Heart right ventricle (tissue), 16 donors: ENCODE measurements around the gene TSPYL1. TPM values are rescaled to one million over a fixed set of nuclear protein-coding genes. Genes with fewer than 3 reads are reported as not detected.
A peak's percentile ranks its signal among the peaks of the same experiment; 100 is the strongest.

Source experiments
- ATAC-seq, 8 donors: fragments of 200-7000 bp; cut with Tn5 transposase; one replicate each; pipeline ENCODE4 v1.9.1; 2020; ENCODE audit warnings: mild to moderate bottlenecking in 8 of 8, moderate library complexity in 8 of 8, moderate number of reproducible peaks in 1 of 8
- DNase-seq, 2 donors: peaks; one replicate each; pipeline ENCODE4 v3.0.0-alpha.2; 2020
- H3K27ac ChIP-seq, 10 donors: fragments of 200-600 bp; sonication (generic) in 2 of 10; one replicate each; pipeline versions ENCODE4 v1.5.0 to v1.8.0; 2020 to 2022; ENCODE audit warnings: mild to moderate bottlenecking in 3 of 10
- H3K27me3 ChIP-seq, 7 donors: fragments of 200-600 bp; one replicate each; pipeline ENCODE4 v1.8.0; 2021 to 2022; ENCODE audit warnings: mild to moderate bottlenecking in 2 of 7
- H3K36me3 ChIP-seq, 9 donors: fragments of 200-600 bp; sonication (generic) in 1 of 9; one replicate each; pipeline versions ENCODE4 v1.5.0 to v1.8.0; 2020 to 2022; ENCODE audit warnings: mild to moderate bottlenecking in 2 of 9
- H3K4me1 ChIP-seq, 9 donors: fragments of 200-600 bp; sonication (generic) in 1 of 9; one replicate each; pipeline versions ENCODE4 v1.5.0 to v1.8.0; 2020 to 2022; ENCODE audit warnings: mild to moderate bottlenecking in 4 of 9
- H3K4me3 ChIP-seq, 10 donors: fragments of 200-600 bp; sonication (generic) in 2 of 10; one replicate each; pipeline versions ENCODE4 v1.5.0 to v1.8.0; 2020 to 2022; ENCODE audit warnings: mild to moderate bottlenecking in 7 of 10, moderate library complexity in 2 of 10
- H3K9me3 ChIP-seq, 11 donors: fragments of 200-600 bp in 10 of 11; sonication (generic) in 2 of 11; one replicate each; pipeline versions ENCODE4 v1.5.0 to v1.8.0; 2013 to 2022; ENCODE audit warnings: mild to moderate bottlenecking in 2 of 11, control low read depth in 1 of 11, moderate library complexity in 1 of 11
- WGBS, 2 donors: extraction: QIAGEN DNeasy Blood & Tissue Kit; methylation state at CpG; one replicate each; pipeline ENCODE4 v1.1.7; 2013; ENCODE audit warnings: inconsistent platforms in 1 of 2; 5-methylcytosine and 5-hydroxymethylcytosine counted together
- intact Hi-C, 10 donors: fragments of 100-400 bp; cut with DNase I; formaldehyde crosslinking; loops; one replicate each; pipeline versions ENCODE4 v1.11.1 to v1.14.2; 2022
- polyA plus RNA-seq, 2 donors: library from polyadenylated mRNA; stranded (reverse); fragments of 200-250 nt; gene quantifications; one replicate each; pipeline ENCODE4 v1.2.3, GENCODE V29; 2013
- total RNA-seq, 10 donors: library from RNA; stranded (reverse); fragmentation: NEBNext Ultra II Directional in 3 of 10; extraction: Animal tissue kit (Norgen Biotek cat#: 25700) in 3 of 10; gene quantifications; one replicate each; pipeline versions ENCODE4 v1.2.1 to v1.2.4, GENCODE V29; 2021 to 2023
- TF ChIP-seq, protein P1 (sequence below), 9 donors: fragments of 200-600 bp; sonication (generic) in 2 of 9; IDR thresholded peaks; one replicate each; pipeline versions ENCODE4 v1.5.0 to v1.8.0; 2021 to 2022; ENCODE audit warnings: antibody characterized with exemption in 9 of 9, mild to moderate bottlenecking in 5 of 9, moderate library complexity in 1 of 9
- donor health status: Arrhythmogenic right ventricular cardiomyopathy.
- donor health status: ischemic (EF 13 %, LVEDD 7.1; RV severe dilation, severe dysfunction).
- donor health status: healthy with polysubstance abuse.
- donor health status: DM: no; HTN: yes; CAD: no.
- donor health status: DM: no; HTN: no; CAD: no.
- donor health status: ischemic (EF 25% LVEDD 6.9; RV normal size, moderate dysfunction).
- donor health status: ischemic (EF 25% LVEDD 5.7; RV mildly dilated, moderate dysfunction).
- donor health status: healthy.
- donor health status: DM: yes; HTN: yes; CAD: no.
- donor health status: Ischemic cardiomyopathy.
- donor health status: ischemic (EF 35%, LVEDD 5.7; RV mildly dilated, moderate dysfunction).
- donor health status: nonischemic (EF 11% LVEDD 7.7; RV severe dilation, severe dysfunction).
- donor health status: DM: yes; HTN: yes; CAD: no.
- donor health status: PGD.
- donor health status: ischemic (EF 29% LVEDD 5.4; RV normal size, mild dysfunction).
- donor health status: nonischemic (EF 23%, LVEDD 6.1; RV moderate dilation, normal function).

TSPYL1 gene
- total and polyA plus RNA-seq, 12 donors, result 14.0 to 143 (median 105) TPM

DNA sequence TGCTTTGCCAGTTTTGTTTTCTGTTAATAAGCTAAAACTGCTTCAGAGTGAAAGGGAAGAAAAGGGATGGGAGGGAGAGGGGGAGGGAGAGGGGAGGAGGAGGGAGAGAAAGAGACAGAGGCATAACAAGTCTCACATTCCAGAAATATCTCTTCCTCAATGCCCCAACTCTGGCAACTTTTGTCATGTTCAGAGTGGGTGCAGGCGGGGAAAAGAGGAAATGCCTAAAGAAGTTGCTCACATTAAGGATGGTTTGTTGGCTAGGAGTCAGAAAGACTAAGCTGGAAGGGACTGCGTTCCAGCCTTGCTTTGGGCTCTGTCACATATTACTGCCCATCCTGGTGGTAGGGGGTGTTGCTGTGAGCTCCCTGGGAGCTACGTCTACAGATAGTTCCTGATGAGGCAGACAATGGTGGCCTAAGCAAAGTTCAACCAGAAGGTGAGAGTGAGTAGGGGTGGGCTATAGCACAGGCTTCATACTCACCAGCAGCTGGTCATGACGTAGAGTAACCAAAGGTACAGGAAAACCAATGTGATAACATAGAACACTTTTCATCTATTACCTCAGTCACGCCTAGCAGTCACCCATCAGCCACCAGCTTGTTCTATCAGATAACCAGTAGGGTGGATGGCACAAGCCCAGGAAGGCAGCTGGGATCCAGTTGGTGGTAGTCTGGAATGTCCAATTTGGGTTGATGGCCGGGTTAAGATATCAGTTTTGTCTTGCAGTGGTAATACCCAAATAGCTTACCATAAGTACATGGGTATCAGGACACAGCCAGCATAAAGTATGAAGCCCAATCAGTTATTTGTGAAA lies 28.0 kb downstream of the TSPYL1 start:
- Histone ChIP-seq H3K27ac (peak overlapping the region in 5 of 10 donors; percentile 3 to 56 (median 29)), H3K4me3 (peak overlapping the region in 6 of 10 donors; percentile 16 to 95 (median 28)), H3K9me3 (no peaks in the 10 kb centered on the region), H3K4me1 (peaks cover 0 to 83% (median 62%) of the 10 kb centered on the region in 9 donors), H3K27me3 (no peaks in the 10 kb centered on the region), H3K36me3 (no peaks in the 10 kb centered on the region)
- DNase-seq (no peak), ATAC-seq (peak in 1 of 8 donors; percentile 21)
- TF ChIP-seq, protein P1, sequence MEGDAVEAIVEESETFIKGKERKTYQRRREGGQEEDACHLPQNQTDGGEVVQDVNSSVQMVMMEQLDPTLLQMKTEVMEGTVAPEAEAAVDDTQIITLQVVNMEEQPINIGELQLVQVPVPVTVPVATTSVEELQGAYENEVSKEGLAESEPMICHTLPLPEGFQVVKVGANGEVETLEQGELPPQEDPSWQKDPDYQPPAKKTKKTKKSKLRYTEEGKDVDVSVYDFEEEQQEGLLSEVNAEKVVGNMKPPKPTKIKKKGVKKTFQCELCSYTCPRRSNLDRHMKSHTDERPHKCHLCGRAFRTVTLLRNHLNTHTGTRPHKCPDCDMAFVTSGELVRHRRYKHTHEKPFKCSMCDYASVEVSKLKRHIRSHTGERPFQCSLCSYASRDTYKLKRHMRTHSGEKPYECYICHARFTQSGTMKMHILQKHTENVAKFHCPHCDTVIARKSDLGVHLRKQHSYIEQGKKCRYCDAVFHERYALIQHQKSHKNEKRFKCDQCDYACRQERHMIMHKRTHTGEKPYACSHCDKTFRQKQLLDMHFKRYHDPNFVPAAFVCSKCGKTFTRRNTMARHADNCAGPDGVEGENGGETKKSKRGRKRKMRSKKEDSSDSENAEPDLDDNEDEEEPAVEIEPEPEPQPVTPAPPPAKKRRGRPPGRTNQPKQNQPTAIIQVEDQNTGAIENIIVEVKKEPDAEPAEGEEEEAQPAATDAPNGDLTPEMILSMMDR (IDR thresholded peaks at IDR 0.05), result no peak
- 40 to 53% methylated on average over 6 of the region's 6 CpGs for WGBS, 2 donors
- intact Hi-C loops, result no loop called here

GRCh38 chr6:116248577-116248976 lies 31.2 kb downstream of the TSPYL1 start:
- 86 to 94% methylated on average over 2 of the region's 2 CpGs for WGBS, 2 donors
- TF ChIP-seq, protein P1 (IDR thresholded peaks at IDR 0.05), result no peak
- peaks cover 0 to 68% (median 56%) of the 10 kb centered on the region in 9 donors for H3K4me1 ChIP-seq
- no peaks in the 10 kb centered on the region for H3K9me3 ChIP-seq
- peak overlapping the region in 6 of 10 donors; percentile 11 to 61 (median 28) for H3K27ac ChIP-seq
- intact Hi-C loops, result no loop called here
- H3K36me3 ChIP-seq, result peaks cover 0 to 10% (median 0%) of the 10 kb centered on the region in 9 donors
- no peaks in the 10 kb centered on the region for H3K27me3 ChIP-seq
- peak in 3 of 8 donors; percentile 6 to 44 (median 34) for ATAC-seq
- DNase-seq, result no peak
- no peak overlapping the region for H3K4me3 ChIP-seq

DNA sequence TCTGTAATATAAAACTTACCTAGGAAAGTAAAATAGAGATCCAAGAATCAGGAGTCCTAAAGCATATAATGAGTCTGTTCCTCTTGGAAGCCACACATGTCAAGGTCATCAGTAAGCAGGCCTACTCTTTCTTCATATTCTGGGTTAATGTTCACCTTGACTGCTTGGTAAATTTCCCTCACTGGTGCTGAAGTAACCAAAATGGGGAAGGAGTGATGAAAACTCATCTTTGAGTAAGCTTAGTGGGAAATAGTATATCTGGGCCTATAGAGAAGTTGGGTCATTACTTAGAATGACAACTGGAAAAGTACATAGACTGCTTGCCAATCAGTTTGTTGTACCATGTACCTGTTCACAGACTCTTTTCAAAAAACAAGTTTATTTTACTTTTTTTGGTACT lies 32.4 kb downstream of the TSPYL1 start:
- H3K36me3 ChIP-seq, result peaks cover 0 to 10% (median 0%) of the 10 kb centered on the region in 9 donors
- DNase-seq (no peak), ATAC-seq (no peak)
- intact Hi-C loops, result no loop called here
- TF ChIP-seq, protein P1 (IDR thresholded peaks at IDR 0.05), result no peak
- peak overlapping the region in 5 of 10 donors; percentile 16 to 69 (median 33) for H3K27ac ChIP-seq
- peaks cover 0 to 57% (median 47%) of the 10 kb centered on the region in 9 donors for H3K4me1 ChIP-seq
- H3K27me3 ChIP-seq, result no peaks in the 10 kb centered on the region
- no peaks in the 10 kb centered on the region for H3K9me3 ChIP-seq
- H3K4me3 ChIP-seq, result no peak overlapping the region

DNA sequence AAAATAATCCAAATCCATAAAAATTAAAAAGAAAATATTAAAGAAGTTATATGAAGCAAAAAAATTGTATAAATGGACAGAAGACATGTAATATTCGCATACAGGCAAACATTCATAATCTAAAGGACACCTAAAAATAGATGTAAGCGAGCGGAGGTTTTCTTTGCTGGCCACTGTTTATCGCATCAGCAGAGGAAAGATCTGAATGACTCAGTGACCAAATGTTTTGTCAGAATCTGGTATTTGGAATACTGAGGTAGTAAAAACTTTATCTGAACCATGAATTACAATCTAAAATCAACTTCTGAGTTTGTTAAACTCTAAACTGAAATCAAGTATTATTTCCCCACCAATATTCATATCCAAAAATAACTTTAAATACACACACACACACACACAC lies 33.6 kb downstream of the TSPYL1 start:
- H3K9me3 ChIP-seq, result no peaks in the 10 kb centered on the region
- peaks cover 0 to 45% (median 35%) of the 10 kb centered on the region in 9 donors for H3K4me1 ChIP-seq
- H3K36me3 ChIP-seq, result peaks cover 0 to 10% (median 0%) of the 10 kb centered on the region in 9 donors
- DNase-seq, result no peak
- TF ChIP-seq, protein P1 (IDR thresholded peaks at IDR 0.05), result no peak
- intact Hi-C loops, result no loop called here
- H3K4me3 ChIP-seq, result no peak overlapping the region
- H3K27ac ChIP-seq, result peak overlapping the region in 8 of 10 donors; percentile 17 to 69 (median 58)
- WGBS, 2 donors, result 48 to 54% methylated on average over 4 of the region's 4 CpGs
- ATAC-seq, result peak in 5 of 8 donors; percentile 53 to 74 (median 59)
- no peaks in the 10 kb centered on the region for H3K27me3 ChIP-seq
